Liver (tissue), 9 donors: ENCODE measurements around the gene LRWD1. TPM values are rescaled to one million over a fixed set of nuclear protein-coding genes. Genes with fewer than 3 reads are reported as not detected.

Source experiments
- DNase-seq: peaks from one replicate; pipeline ENCODE4 v3.0.0-alpha.2; 2017; ENCODE audit warnings: low spot score
- H3K27ac ChIP-seq, 2 donors: one replicate each; pipeline ENCODE4 v1.7.0; 2013; ENCODE audit warnings: inconsistent platforms in 2 of 2, low read length in 2 of 2, control low read depth in 1 of 2, low read depth in 1 of 2, mild to moderate bottlenecking in 1 of 2
- H3K27me3 ChIP-seq, 4 donors: one replicate each; pipeline versions ENCODE4 v1.6.1 to v1.7.0; 2013; ENCODE audit warnings: low read length in 3 of 4, inconsistent platforms in 1 of 4, mild to moderate bottlenecking in 1 of 4, moderate library complexity in 1 of 4; ENCODE audit not compliant: control insufficient read depth in 4 of 4, insufficient read depth in 4 of 4
- H3K36me3 ChIP-seq, 4 donors: one replicate each; pipeline versions ENCODE4 v1.6.1 to v1.7.0; 2013; ENCODE audit warnings: low read length in 3 of 4, mild to moderate bottlenecking in 3 of 4, low read depth in 1 of 4, moderate library complexity in 1 of 4; ENCODE audit not compliant: control insufficient read depth in 4 of 4, insufficient read depth in 3 of 4
- H3K4me1 ChIP-seq, 4 donors: one replicate each; pipeline versions ENCODE4 v1.6.1 to v1.7.0; 2013; ENCODE audit warnings: low read length in 3 of 4, mild to moderate bottlenecking in 3 of 4, moderate library complexity in 1 of 4; ENCODE audit not compliant: control insufficient read depth in 4 of 4, insufficient read depth in 4 of 4
- H3K4me3 ChIP-seq, 3 donors: one replicate each; pipeline versions ENCODE4 v1.6.1 to v1.7.0; 2013; ENCODE audit warnings: low read length in 3 of 3, control low read depth in 1 of 3, low read depth in 1 of 3, mild to moderate bottlenecking in 1 of 3
- H3K9ac ChIP-seq, 2 donors: one replicate each; pipeline ENCODE4 v1.7.0; 2013; ENCODE audit warnings: low read length in 2 of 2, mild to moderate bottlenecking in 2 of 2, moderate library complexity in 2 of 2, control low read depth in 1 of 2, low read depth in 1 of 2
- H3K9me3 ChIP-seq, 4 donors: one replicate each; pipeline versions ENCODE4 v1.6.1 to v1.7.0; 2013; ENCODE audit warnings: low read length in 3 of 4; ENCODE audit not compliant: control insufficient read depth in 4 of 4
- EGR1 ChIP-seq, 2 donors: IDR thresholded peaks; 2 replicates each; pipeline ENCODE4 v1.6.1; 2016 to 2018; ENCODE audit warnings: antibody characterized with exemption in 2 of 2, low read depth in 2 of 2
- FOXA1 ChIP-seq: IDR thresholded peaks from 2 replicates; pipeline ENCODE4 v1.6.1; 2016; ENCODE audit warnings: antibody characterized with exemption
- FOXA2 ChIP-seq: IDR thresholded peaks from 2 replicates; pipeline ENCODE4 v1.6.1; 2016; ENCODE audit warnings: antibody characterized with exemption
- GABPA ChIP-seq, 2 donors: IDR thresholded peaks in 1 of 2; conservative IDR thresholded peaks in 1 of 2; 2 replicates each; pipeline ENCODE4 v1.6.1; 2016; ENCODE audit warnings: antibody characterized with exemption in 2 of 2, mild to moderate bottlenecking in 1 of 2, moderate library complexity in 1 of 2
- HNF4A ChIP-seq, 2 donors: conservative IDR thresholded peaks; 2 replicates each; pipeline ENCODE4 v1.6.1; 2016; ENCODE audit warnings: antibody characterized with exemption in 2 of 2, mild to moderate bottlenecking in 2 of 2
- HNF4G ChIP-seq: IDR thresholded peaks from 2 replicates; pipeline ENCODE4 v1.6.1; 2016; ENCODE audit warnings: antibody characterized with exemption
- JUND ChIP-seq, 2 donors: IDR thresholded peaks; 2 replicates each; pipeline ENCODE4 v1.6.1; 2016; ENCODE audit warnings: antibody characterized with exemption in 2 of 2
- NR2F2 ChIP-seq: IDR thresholded peaks from 2 replicates; pipeline ENCODE4 v1.6.1; 2016; ENCODE audit warnings: antibody characterized with exemption
- RAD21 ChIP-seq, 2 donors: IDR thresholded peaks; 2 replicates each; pipeline ENCODE4 v1.6.1; 2016; ENCODE audit warnings: antibody characterized with exemption in 2 of 2, mild to moderate bottlenecking in 2 of 2
- RXRA ChIP-seq, 2 donors: IDR thresholded peaks; 2 replicates each; pipeline ENCODE4 v1.6.1; 2017 to 2018; ENCODE audit warnings: antibody characterized with exemption in 2 of 2, mild to moderate bottlenecking in 1 of 2
- SP1 ChIP-seq: IDR thresholded peaks from 2 replicates; pipeline ENCODE4 v1.6.1; 2018; ENCODE audit warnings: antibody characterized with exemption, mild to moderate bottlenecking
- TAF1 ChIP-seq: conservative IDR thresholded peaks from 2 replicates; pipeline ENCODE4 v1.6.1; 2016; ENCODE audit warnings: antibody characterized with exemption, mild to moderate bottlenecking
- YY1 ChIP-seq: IDR thresholded peaks from 2 replicates; pipeline ENCODE4 v1.6.1; 2016; ENCODE audit warnings: antibody characterized with exemption, mild to moderate bottlenecking
- WGBS: extraction: QIAGEN DNeasy Blood & Tissue Kit; methylation state at CpG from one replicate; pipeline ENCODE4 v1.1.7; 2013; 5-methylcytosine and 5-hydroxymethylcytosine counted together
- polyA plus RNA-seq, 2 donors: library from polyadenylated mRNA; stranded (reverse) in 1 of 2; unstranded in 1 of 2; fragments of 200-250 nt in 1 of 2; fragments of >200 nt in 1 of 2; fragmentation: Nextera tagmentation in 1 of 2; extraction: Ambion mirVana in 1 of 2; gene quantifications; one replicate each; pipeline versions ENCODE4 v1.2.1 to v1.2.3, GENCODE V29; 2013 to 2015
- total RNA-seq, 2 donors: library from RNA; depleted of rRNA; stranded (reverse); fragments of >200 nt; gene quantifications; one replicate each; pipeline ENCODE4 v1.2.3, GENCODE V29; 2014
- TF ChIP-seq, protein P1 (sequence below): IDR thresholded peaks from 2 replicates; pipeline ENCODE4 v1.6.1; 2016; ENCODE audit warnings: antibody characterized with exemption
- TF ChIP-seq, protein P2 (sequence below): IDR thresholded peaks from 2 replicates; pipeline ENCODE4 v1.6.1; 2016; ENCODE audit warnings: antibody characterized with exemption
- TF ChIP-seq, protein P3 (sequence below): fragments of 150-350 bp; IDR thresholded peaks from 2 replicates; pipeline ENCODE4 v1.5.1; 2017; ENCODE audit warnings: improper control_type of control experiment, low read depth, low read length; ENCODE audit not compliant: missing input control
- TF ChIP-seq, protein P4 (sequence below): IDR thresholded peaks from 2 replicates; pipeline ENCODE4 v1.6.1; 2016; ENCODE audit warnings: antibody characterized with exemption
- TF ChIP-seq, protein P5 (sequence below): IDR thresholded peaks from 2 replicates; pipeline ENCODE4 v1.6.1; 2016; ENCODE audit warnings: antibody characterized with exemption, mild to moderate bottlenecking
- donor health status: healthy.
- donor health status: healthy.
- donor health status: healthy.
- donor health status: healthy.
- donor health status: healthy.

LRWD1 gene
- total and polyA plus RNA-seq, 4 donors: 8.6 to 15.3 (median 13.0) TPM

DNA sequence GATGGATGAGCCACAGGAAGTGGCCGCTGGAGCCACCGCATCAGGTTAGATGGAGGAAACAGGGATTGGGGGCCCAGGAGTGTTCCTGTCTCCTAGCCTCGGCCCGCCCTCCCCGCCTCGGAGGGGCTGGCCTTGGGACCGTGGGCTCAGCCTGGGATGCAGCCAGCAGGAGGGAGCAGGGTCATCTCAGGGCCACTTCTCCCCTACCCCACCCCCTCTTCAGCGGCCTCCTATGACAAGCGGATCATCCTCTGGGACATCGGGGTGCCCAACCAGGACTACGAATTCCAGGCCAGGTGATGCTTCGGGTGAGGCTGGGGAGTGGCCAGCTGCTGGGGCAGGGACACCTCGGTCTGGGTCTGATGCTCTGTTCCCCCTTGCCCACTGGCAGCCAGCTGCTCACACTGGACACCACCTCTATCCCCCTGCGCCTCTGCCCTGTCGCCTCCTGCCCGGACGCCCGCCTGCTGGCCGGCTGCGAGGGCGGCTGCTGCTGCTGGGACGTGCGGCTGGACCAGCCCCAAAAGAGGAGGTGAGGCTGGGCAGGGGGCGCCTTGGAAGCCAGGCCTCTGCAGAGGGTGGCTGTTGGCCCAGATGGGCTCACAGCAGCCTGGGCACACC lies 4.7 kb downstream of the LRWD1 start:
- peak; percentile 31 for DNase-seq
- 51% methylated on average over 24 of the region's 24 CpGs for WGBS

More for the DNA sequence above, 4.7 kb downstream of the LRWD1 start:
- Histone ChIP-seq H3K27me3 (no peaks in the 10 kb centered on the region), H3K4me3 (no peak overlapping the region), H3K4me1 (peaks cover 11 to 62% (median 47%) of the 10 kb centered on the region in 4 donors), H3K36me3 (peaks cover 2 to 16% (median 11%) of the 10 kb centered on the region in 4 donors), H3K9ac (peak overlapping the region in 1 of 2 donors; percentile 0), H3K27ac (peak overlapping the region; percentile 84 to 86), H3K9me3 (no peaks in the 10 kb centered on the region)
- TF ChIP-seq JUND (IDR thresholded peaks at IDR 0.05) (no peak), RAD21 (IDR thresholded peaks at IDR 0.05) (no peak), GABPA (IDR thresholded peaks at IDR 0.05 in 1 of 2, conservative IDR thresholded peaks at IDR 0.05 in 1 of 2) (no peak), FOXA1 (no peak), YY1 (no peak), EGR1 (IDR thresholded peaks at IDR 0.05; ENCODE audit: low read depth in 2 of 2) (no peak), FOXA2 (no peak), HNF4G (no peak), SP1 (no peak), RXRA (IDR thresholded peaks at IDR 0.05) (no peak), TAF1 (no peak), NR2F2 (no peak), HNF4A (conservative IDR thresholded peaks at IDR 0.05) (no peak)
- TF ChIP-seq, protein P1, sequence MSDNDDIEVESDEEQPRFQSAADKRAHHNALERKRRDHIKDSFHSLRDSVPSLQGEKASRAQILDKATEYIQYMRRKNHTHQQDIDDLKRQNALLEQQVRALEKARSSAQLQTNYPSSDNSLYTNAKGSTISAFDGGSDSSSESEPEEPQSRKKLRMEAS: no peak
- TF ChIP-seq, protein P2, sequence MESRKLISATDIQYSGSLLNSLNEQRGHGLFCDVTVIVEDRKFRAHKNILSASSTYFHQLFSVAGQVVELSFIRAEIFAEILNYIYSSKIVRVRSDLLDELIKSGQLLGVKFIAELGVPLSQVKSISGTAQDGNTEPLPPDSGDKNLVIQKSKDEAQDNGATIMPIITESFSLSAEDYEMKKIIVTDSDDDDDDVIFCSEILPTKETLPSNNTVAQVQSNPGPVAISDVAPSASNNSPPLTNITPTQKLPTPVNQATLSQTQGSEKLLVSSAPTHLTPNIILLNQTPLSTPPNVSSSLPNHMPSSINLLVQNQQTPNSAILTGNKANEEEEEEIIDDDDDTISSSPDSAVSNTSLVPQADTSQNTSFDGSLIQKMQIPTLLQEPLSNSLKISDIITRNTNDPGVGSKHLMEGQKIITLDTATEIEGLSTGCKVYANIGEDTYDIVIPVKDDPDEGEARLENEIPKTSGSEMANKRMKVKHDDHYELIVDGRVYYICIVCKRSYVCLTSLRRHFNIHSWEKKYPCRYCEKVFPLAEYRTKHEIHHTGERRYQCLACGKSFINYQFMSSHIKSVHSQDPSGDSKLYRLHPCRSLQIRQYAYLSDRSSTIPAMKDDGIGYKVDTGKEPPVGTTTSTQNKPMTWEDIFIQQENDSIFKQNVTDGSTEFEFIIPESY: no peak
- TF ChIP-seq, protein P3, sequence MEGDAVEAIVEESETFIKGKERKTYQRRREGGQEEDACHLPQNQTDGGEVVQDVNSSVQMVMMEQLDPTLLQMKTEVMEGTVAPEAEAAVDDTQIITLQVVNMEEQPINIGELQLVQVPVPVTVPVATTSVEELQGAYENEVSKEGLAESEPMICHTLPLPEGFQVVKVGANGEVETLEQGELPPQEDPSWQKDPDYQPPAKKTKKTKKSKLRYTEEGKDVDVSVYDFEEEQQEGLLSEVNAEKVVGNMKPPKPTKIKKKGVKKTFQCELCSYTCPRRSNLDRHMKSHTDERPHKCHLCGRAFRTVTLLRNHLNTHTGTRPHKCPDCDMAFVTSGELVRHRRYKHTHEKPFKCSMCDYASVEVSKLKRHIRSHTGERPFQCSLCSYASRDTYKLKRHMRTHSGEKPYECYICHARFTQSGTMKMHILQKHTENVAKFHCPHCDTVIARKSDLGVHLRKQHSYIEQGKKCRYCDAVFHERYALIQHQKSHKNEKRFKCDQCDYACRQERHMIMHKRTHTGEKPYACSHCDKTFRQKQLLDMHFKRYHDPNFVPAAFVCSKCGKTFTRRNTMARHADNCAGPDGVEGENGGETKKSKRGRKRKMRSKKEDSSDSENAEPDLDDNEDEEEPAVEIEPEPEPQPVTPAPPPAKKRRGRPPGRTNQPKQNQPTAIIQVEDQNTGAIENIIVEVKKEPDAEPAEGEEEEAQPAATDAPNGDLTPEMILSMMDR: no peak
- TF ChIP-seq, protein P4, sequence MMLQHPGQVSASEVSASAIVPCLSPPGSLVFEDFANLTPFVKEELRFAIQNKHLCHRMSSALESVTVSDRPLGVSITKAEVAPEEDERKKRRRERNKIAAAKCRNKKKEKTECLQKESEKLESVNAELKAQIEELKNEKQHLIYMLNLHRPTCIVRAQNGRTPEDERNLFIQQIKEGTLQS: no peak
- TF ChIP-seq, protein P5, sequence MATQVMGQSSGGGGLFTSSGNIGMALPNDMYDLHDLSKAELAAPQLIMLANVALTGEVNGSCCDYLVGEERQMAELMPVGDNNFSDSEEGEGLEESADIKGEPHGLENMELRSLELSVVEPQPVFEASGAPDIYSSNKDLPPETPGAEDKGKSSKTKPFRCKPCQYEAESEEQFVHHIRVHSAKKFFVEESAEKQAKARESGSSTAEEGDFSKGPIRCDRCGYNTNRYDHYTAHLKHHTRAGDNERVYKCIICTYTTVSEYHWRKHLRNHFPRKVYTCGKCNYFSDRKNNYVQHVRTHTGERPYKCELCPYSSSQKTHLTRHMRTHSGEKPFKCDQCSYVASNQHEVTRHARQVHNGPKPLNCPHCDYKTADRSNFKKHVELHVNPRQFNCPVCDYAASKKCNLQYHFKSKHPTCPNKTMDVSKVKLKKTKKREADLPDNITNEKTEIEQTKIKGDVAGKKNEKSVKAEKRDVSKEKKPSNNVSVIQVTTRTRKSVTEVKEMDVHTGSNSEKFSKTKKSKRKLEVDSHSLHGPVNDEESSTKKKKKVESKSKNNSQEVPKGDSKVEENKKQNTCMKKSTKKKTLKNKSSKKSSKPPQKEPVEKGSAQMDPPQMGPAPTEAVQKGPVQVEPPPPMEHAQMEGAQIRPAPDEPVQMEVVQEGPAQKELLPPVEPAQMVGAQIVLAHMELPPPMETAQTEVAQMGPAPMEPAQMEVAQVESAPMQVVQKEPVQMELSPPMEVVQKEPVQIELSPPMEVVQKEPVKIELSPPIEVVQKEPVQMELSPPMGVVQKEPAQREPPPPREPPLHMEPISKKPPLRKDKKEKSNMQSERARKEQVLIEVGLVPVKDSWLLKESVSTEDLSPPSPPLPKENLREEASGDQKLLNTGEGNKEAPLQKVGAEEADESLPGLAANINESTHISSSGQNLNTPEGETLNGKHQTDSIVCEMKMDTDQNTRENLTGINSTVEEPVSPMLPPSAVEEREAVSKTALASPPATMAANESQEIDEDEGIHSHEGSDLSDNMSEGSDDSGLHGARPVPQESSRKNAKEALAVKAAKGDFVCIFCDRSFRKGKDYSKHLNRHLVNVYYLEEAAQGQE: no peak
